K562 (cell line): ENCODE data around the gene TJAP1. TPM values are rescaled to one million over a fixed set of nuclear protein-coding genes. Genes with fewer than 3 reads are reported as not detected.

Experiments used
- ARID1B ChIP-seq: fragments of 450-650 bp; IDR thresholded peaks from 2 replicates; pipeline ENCODE4 v1.6.1; 2016; ENCODE audit warnings: antibody characterized with exemption, mild to moderate bottlenecking, inconsistent platforms
- BACH1 ChIP-seq: fragments of 200-800 bp; sonication (Bioruptor generic); IDR thresholded peaks from 2 replicates; pipeline ENCODE4 v1.6.1; 2016; ENCODE audit warnings: missing genetic modification characterization, missing compliant biosample characterization
- CAMTA2 ChIP-seq: fragments of 250-450 bp; sonication (Bioruptor Pico); conservative IDR thresholded peaks from 2 replicates; pipeline ENCODE4 v1.5.1; 2022
- CEBPZ ChIP-seq: fragments of 150-350 bp; IDR thresholded peaks from 2 replicates; pipeline ENCODE4 v1.6.1; 2014; ENCODE audit warnings: low read depth, mild to moderate bottlenecking, low read length, borderline replicate concordance
- ELF4 ChIP-seq: fragments of 450-650 bp; formaldehyde crosslinking; IDR thresholded peaks from 2 replicates; pipeline ENCODE4 v1.4.0; 2022; ENCODE audit warnings: missing genetic modification characterization
- HCFC1 ChIP-seq: IDR thresholded peaks from 2 replicates; pipeline ENCODE4 v1.6.1; 2012; ENCODE audit warnings: low read depth, low read length, improper control_type of control experiment
- MAX ChIP-seq: sonication (generic); formaldehyde crosslinking; IDR thresholded peaks from 2 replicates; pipeline ENCODE4 v1.9.0; 2022; ENCODE audit warnings: mild to moderate bottlenecking, missing genetic modification reagents
- MTA3 ChIP-seq: fragments of 450-650 bp; formaldehyde crosslinking; IDR thresholded peaks from 2 replicates; pipeline ENCODE4 v1.6.1; 2017; ENCODE audit warnings: mild to moderate bottlenecking, borderline replicate concordance
- RBM14 ChIP-seq: fragments of 200-400 bp; formaldehyde crosslinking; IDR thresholded peaks from 2 replicates; pipeline ENCODE4 v1.6.1; 2018; ENCODE audit warnings: low read depth, mild to moderate bottlenecking, low read length, moderate library complexity, borderline replicate concordance; ENCODE audit not compliant: insufficient read depth
- RBM39 ChIP-seq: fragments of 200-400 bp; formaldehyde crosslinking; optimal IDR thresholded peaks from 2 replicates; pipeline ENCODE3; 2018; ENCODE audit warnings: low read depth, low read length
- SMAD1 ChIP-seq: fragments of 150-350 bp; IDR thresholded peaks from 2 replicates; pipeline ENCODE4 v1.6.1; 2014; ENCODE audit warnings: low read length, low read depth; ENCODE audit not compliant: partially characterized antibody
- TAF15 ChIP-seq: fragments of 200-400 bp; formaldehyde crosslinking; IDR thresholded peaks from 2 replicates; pipeline ENCODE4 v1.6.1; 2017; ENCODE audit warnings: mild to moderate bottlenecking, low read depth, low read length, moderate library complexity
- TFE3 ChIP-seq: fragments of 450-650 bp; formaldehyde crosslinking; IDR thresholded peaks from 2 replicates; pipeline ENCODE4 v1.4.0; 2020; ENCODE audit warnings: mild to moderate bottlenecking, mixed read lengths
- ZMIZ1 ChIP-seq, 2 experiments: fragments of 150-350 bp in 1 of 2; IDR thresholded peaks; 2 replicates each; pipeline ENCODE4 v1.6.1; 2012 to 2016; ENCODE audit warnings: low read depth in 2 of 2, low read length in 2 of 2, mild to moderate bottlenecking in 1 of 2, moderate library complexity in 1 of 2
- ZNF395 ChIP-seq: fragments of 200-800 bp; sonication (Bioruptor generic); IDR thresholded peaks from 2 replicates; pipeline ENCODE4 v1.6.1; 2017; ENCODE audit warnings: missing genetic modification characterization, missing compliant biosample characterization
- ZNF75A ChIP-seq: fragments of 450-650 bp; formaldehyde crosslinking; IDR thresholded peaks from 2 replicates; pipeline ENCODE4 v1.4.0; 2020; ENCODE audit warnings: mild to moderate bottlenecking
- polyA plus RNA-seq, 8 experiments: library from polyadenylated mRNA; depleted of rRNA in 4 of 8; stranded (reverse) in 5 of 8; unstranded in 3 of 8; fragments of >200 nt; fragmentation: Nextera tagmentation in 2 of 8; fragmentation: Illumina TruSeq in 1 of 8; extraction: Ambion mirVana in 2 of 8; extraction: Trizol in 1 of 8; gene quantifications; 2 replicates each; pipeline versions ENCODE4 v1.2.1 to v1.2.3, GENCODE V29; 2011 to 2014; ENCODE audit warnings: inconsistent platforms in 1 of 8, missing spikeins in 1 of 8
- total RNA-seq, 7 experiments: library from RNA; depleted of rRNA in 6 of 7; stranded (reverse); fragments of >200 nt in 6 of 7; fragmentation: Illumina TruSeq in 2 of 7; extraction: Trizol in 2 of 7; gene quantifications; 2 replicates each; pipeline versions ENCODE4 v1.2.1 to v1.2.3, GENCODE V29; 2011 to 2021; ENCODE audit warnings: low replicate concordance in 1 of 7

TJAP1 gene
- total and polyA plus RNA-seq, 9 of the 15 experiments (the other 6 are each of a cell fraction or from before 2014, with no cell fraction given) = 0.06 to 35.8 (median 16.2) TPM

- TF ChIP-seq ZMIZ1 (IDR thresholded peaks at IDR 0.05; ENCODE audit: low read depth in 2 of 2, low read length in 2 of 2) = peak in 1 of 2 experiments; percentile 35; a peak in 1 of 4 replicates
- no peak for TF ChIP-seq CAMTA2 (CRISPR knock-in tag)
- no peak for TF ChIP-seq HCFC1
- peak; percentile 77 for TF ChIP-seq MTA3
- TF ChIP-seq TAF15 = no peak
- TF ChIP-seq ELF4 (CRISPR knock-in tag) = peak; percentile 83; the same call in 1 of the 2 replicates
- TF ChIP-seq TFE3 (CRISPR knock-in tag) = no peak
- 0 out of 2 replicates have a peak, but pooled peaks have one; percentile 57 for TF ChIP-seq RBM14
- 0 out of 2 replicates have a peak, but pooled peaks have one; percentile 24 for TF ChIP-seq ARID1B
- TF ChIP-seq ZNF395 (CRISPR knock-in tag) = no peak
- TF ChIP-seq CEBPZ = no peak
- TF ChIP-seq ZNF75A = no peak
- TF ChIP-seq MAX = no peak; the same call in 1 of the 2 replicates
- no peak for TF ChIP-seq SMAD1
- no peak for TF ChIP-seq BACH1 (tag)
- no peak for TF ChIP-seq RBM39
Observed at GRCh38 chr6:43454696-43455530, 22.5 kb upstream of the TJAP1 start (continued).
